ENCODE results near the gene NKX1-2. TPM values are rescaled to one million over a fixed set of nuclear protein-coding genes. Genes with fewer than 3 reads are reported as not detected.

The NKX1-2 gene
- total and polyA plus RNA-seq, 2 of the 8 experiments (the other 6 are each of a cell fraction or from before 2014, with no cell fraction given), result 12.7 to 34.9 TPM

- Histone ChIP-seq H2BK15ac (ENCODE audit: low read length) (no peak overlapping the region), H3K27ac (ENCODE audit: low read depth, low read length) (no peak overlapping the region), H3K4ac (replicated peaks; ENCODE audit: insufficient read length, low read depth, low read length) (no peak overlapping the region), H4K8ac (ENCODE audit: extremely low read depth, insufficient read depth, low read length) (no peak overlapping the region), H2AK5ac (ENCODE audit: low read depth, low read length) (no peak overlapping the region), H3K36me3 (ENCODE audit: control insufficient read depth in 2 of 4, insufficient read depth in 4 of 4, low read length in 3 of 4) (no peaks in the 10 kb centered on the region), H3K9me3 (ENCODE audit: insufficient read depth in 2 of 2, low read depth in 1 of 2, low read length in 1 of 2) (no peaks in the 10 kb centered on the region), H4K20me1 (replicated peaks in 1 of 2; ENCODE audit: control insufficient read depth in 1 of 2, insufficient read depth in 2 of 2, low read length in 2 of 2) (no peaks in the 10 kb centered on the region), H4K5ac (ENCODE audit: insufficient read length, low read depth, low read length) (no peak overlapping the region), H2BK5ac (ENCODE audit: low read depth, low read length) (no peak overlapping the region), H3K27me3 (replicated peaks in 1 of 4; ENCODE audit: control insufficient read depth in 3 of 4, extremely low read depth in 1 of 4, insufficient read depth in 3 of 4, low read length in 3 of 4) (no peaks in the 10 kb centered on the region), H3K4me1 (replicated peaks in 1 of 4; ENCODE audit: control insufficient read depth in 3 of 4, insufficient read depth in 4 of 4, low read length in 3 of 4) (no peaks in the 10 kb centered on the region; a peak in 1 of 7 replicates), H3K14ac (ENCODE audit: insufficient read length) (no peak overlapping the region), H2BK20ac (ENCODE audit: low read length) (no peak overlapping the region), H2BK120ac (replicated peaks; ENCODE audit: low read depth, low read length) (no peak overlapping the region), H2AFZ (ENCODE audit: low read length) (no peak overlapping the region), H3K23ac (ENCODE audit: insufficient read length) (no peak overlapping the region), H3K9ac (replicated peaks in 1 of 4; ENCODE audit: extremely low read depth in 1 of 4, low read depth in 3 of 4, low read length in 3 of 4) (no peak overlapping the region), H3K4me2 (ENCODE audit: insufficient read depth in 1 of 2, low read depth in 2 of 2, low read length in 2 of 2) (no peak overlapping the region), H2BK12ac (ENCODE audit: low read depth, low read length) (no peak overlapping the region), H3K18ac (ENCODE audit: extremely low read depth, low read length) (no peak overlapping the region), H3K4me3 (ENCODE audit: extremely low read depth in 1 of 4, insufficient read depth in 2 of 4, low read depth in 3 of 4, low read length in 4 of 4) (no peak overlapping the region), H4K91ac (replicated peaks; ENCODE audit: insufficient read length, low read length) (no peak overlapping the region), H3K79me2 (ENCODE audit: control insufficient read depth in 1 of 2, insufficient read depth in 2 of 2, low read length in 2 of 2) (no peaks in the 10 kb centered on the region), H3K23me2 (ENCODE audit: low read depth, low read length) (no peaks in the 10 kb centered on the region), H3K56ac (replicated peaks; ENCODE audit: insufficient read length, low read depth, low read length) (no peak overlapping the region), H3K79me1 (ENCODE audit: low read depth, low read length) (no peaks in the 10 kb centered on the region)
- no peak for FAIRE-seq
- 88% methylated on average over 8 of the region's 8 CpGs; no CpG with 5 or more reads in 1 of the 2 experiments for WGBS, 2 experiments (ENCODE audit: extremely low coverage in 1 of 2, insufficient coverage in 1 of 2, insufficient read length in 1 of 2, insufficient replicate concordance in 2 of 2, low coverage in 1 of 2, low lambda C conversion rate in 2 of 2, missing lambda C conversion rate in 1 of 2)
- DNase-seq (ENCODE audit: low read depth in 1 of 2, low spot score in 2 of 2), result no peak
- ChIA-PET POLR2A (ENCODE audit: partially characterized antibody) (no interaction called here), CTCF (ENCODE audit: partially characterized antibody) (interaction anchor here (0.8 kb wide), 1 partner anchor 119 kb away, joined by 3 read pairs; no protein-coding TSS in a partner anchor)
- no peak for TF ChIP-seq GTF2F1 (IDR thresholded peaks at IDR 0.05; ENCODE audit: borderline replicate concordance, low read depth, low read length)
- TF ChIP-seq CTCF (IDR thresholded peaks at IDR 0.05; ENCODE audit: control extremely low read depth in 1 of 3, insufficient read depth in 1 of 3, low read depth in 1 of 3, low read length in 3 of 3), result no peak
- no peak for TF ChIP-seq POLR2A (IDR thresholded peaks at IDR 0.05; ENCODE audit: control extremely low read depth in 1 of 2, low read depth in 2 of 2, low read length in 2 of 2)
- TF ChIP-seq MAFK (IDR thresholded peaks at IDR 0.05; ENCODE audit: low read depth, low read length), result no peak
- TF ChIP-seq HDAC6 (IDR thresholded peaks at IDR 0.05; ENCODE audit: low read depth, low read length), result no peak
- TF ChIP-seq KDM1A (IDR thresholded peaks at IDR 0.05; ENCODE audit: borderline replicate concordance, low read length), result no peak
- TF ChIP-seq CHD2 (IDR thresholded peaks at IDR 0.05; ENCODE audit: low read length), result no peak
- TF ChIP-seq PHF8 (conservative IDR thresholded peaks at IDR 0.05; ENCODE audit: low read depth, low read length), result no peak
- no peak for TF ChIP-seq ASH2L (IDR thresholded peaks at IDR 0.05; ENCODE audit: low read length)
- TF ChIP-seq RNF2 (IDR thresholded peaks at IDR 0.05; ENCODE audit: borderline replicate concordance, low read depth, low read length, missing control alignments, poor library complexity, severe bottlenecking), result no peak
- no peak for TF ChIP-seq BCL11A (IDR thresholded peaks at IDR 0.05; ENCODE audit: low read depth in 2 of 2, low read length in 2 of 2)
- no peak for TF ChIP-seq SIN3A (conservative IDR thresholded peaks at IDR 0.05 in 1 of 2, IDR thresholded peaks at IDR 0.05 in 1 of 2; ENCODE audit: low read depth in 1 of 2, low read length in 2 of 2)
These were observed 13.6 kb downstream of the NKX1-2 start for GRCh38 chr10:124436191-124436638.

All from H1 (cell line).